22Rv1 (cell line): ENCODE results near the gene PIGM.

Experiments used
- H3K27ac ChIP-seq: fragments of 450-650 bp; 2 replicates; pipeline ENCODE4 v1.5.1; 2017
- ZFX ChIP-seq: fragments of 450-650 bp; IDR thresholded peaks from 2 replicates; pipeline ENCODE4 v1.6.1; 2017; ENCODE audit warnings: antibody characterized with exemption, borderline replicate concordance
- TF ChIP-seq, protein P1 (sequence below): fragments of 450-650 bp; IDR thresholded peaks from 2 replicates; pipeline ENCODE4 v1.5.1; 2017; ENCODE audit warnings: mild to moderate bottlenecking

Gene PIGM

DNA sequence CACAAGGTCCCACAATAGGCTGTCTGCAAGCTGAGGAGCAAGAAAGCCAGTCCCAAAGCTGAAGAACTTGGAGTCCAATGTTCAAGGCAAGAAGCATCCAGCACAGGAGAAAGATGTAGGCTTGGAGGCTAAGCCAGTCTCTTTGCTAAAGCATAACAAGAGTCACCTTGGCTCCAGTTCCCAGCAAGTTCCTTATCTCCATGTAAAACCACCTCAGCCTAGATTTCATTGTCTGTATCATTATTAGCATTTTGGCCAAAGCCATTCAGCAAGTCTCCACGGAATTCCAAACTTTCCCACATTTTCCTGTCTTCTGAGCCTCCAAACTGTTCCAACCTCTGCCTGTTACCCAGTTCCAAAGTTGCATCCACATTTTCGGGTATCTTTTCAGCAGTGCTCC, 36.9 kb downstream of the PIGM start:
- no peak overlapping the region for H3K27ac ChIP-seq
- TF ChIP-seq, protein P1, sequence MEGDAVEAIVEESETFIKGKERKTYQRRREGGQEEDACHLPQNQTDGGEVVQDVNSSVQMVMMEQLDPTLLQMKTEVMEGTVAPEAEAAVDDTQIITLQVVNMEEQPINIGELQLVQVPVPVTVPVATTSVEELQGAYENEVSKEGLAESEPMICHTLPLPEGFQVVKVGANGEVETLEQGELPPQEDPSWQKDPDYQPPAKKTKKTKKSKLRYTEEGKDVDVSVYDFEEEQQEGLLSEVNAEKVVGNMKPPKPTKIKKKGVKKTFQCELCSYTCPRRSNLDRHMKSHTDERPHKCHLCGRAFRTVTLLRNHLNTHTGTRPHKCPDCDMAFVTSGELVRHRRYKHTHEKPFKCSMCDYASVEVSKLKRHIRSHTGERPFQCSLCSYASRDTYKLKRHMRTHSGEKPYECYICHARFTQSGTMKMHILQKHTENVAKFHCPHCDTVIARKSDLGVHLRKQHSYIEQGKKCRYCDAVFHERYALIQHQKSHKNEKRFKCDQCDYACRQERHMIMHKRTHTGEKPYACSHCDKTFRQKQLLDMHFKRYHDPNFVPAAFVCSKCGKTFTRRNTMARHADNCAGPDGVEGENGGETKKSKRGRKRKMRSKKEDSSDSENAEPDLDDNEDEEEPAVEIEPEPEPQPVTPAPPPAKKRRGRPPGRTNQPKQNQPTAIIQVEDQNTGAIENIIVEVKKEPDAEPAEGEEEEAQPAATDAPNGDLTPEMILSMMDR, result no peak
- no peak for TF ChIP-seq ZFX

GRCh38 chr1:159993911-159994310, 37.9 kb downstream of the PIGM start:
- H3K27ac ChIP-seq, result no peak overlapping the region
- no peak for TF ChIP-seq ZFX
- TF ChIP-seq, protein P1, result no peak

- no peak overlapping the region for H3K27ac ChIP-seq
- TF ChIP-seq, protein P1, result no peak
- TF ChIP-seq ZFX, result no peak
Measured at GRCh38 chr1:159992161-159992560, 39.6 kb downstream of the PIGM start.

- no peak for TF ChIP-seq ZFX
- TF ChIP-seq, protein P1, result no peak
- no peak overlapping the region for H3K27ac ChIP-seq
Measured at GRCh38 chr1:159991513-159991912, 40.3 kb downstream of the PIGM start.

- no peak overlapping the region for H3K27ac ChIP-seq
- TF ChIP-seq, protein P1, result no peak
- TF ChIP-seq ZFX, result no peak
Measured at GRCh38 chr1:159990005-159990404, 41.8 kb downstream of the PIGM start.

DNA sequence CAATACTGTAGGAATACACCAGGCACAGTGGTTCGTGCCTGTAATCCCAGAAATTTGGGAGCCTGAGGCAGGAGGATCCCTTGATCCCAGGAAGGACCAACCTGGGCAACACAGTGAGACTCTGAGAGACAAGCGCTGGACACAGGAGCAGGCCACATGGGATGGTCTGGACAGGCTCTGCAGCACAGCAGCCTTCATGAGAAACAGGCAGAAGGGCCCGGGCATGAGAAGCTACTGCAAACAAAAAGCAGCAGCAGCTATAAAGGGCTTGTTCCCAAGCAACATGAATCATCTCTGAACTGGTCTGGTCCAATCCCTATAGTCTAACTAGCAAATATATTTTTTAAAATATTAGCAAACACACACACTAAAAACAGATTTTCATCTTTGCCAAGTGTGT, 42.2 kb downstream of the PIGM start:
- no peak for TF ChIP-seq ZFX
- TF ChIP-seq, protein P1, result no peak
- no peak overlapping the region for H3K27ac ChIP-seq

- no peak overlapping the region for H3K27ac ChIP-seq
- TF ChIP-seq, protein P1, result no peak
- TF ChIP-seq ZFX, result no peak
Measured at GRCh38 chr1:159988006-159988405, 43.8 kb downstream of the PIGM start.
